ENCODE measurements around the gene KCNQ1. TPM values are rescaled to one million over a fixed set of nuclear protein-coding genes. Genes with fewer than 3 reads are reported as not detected.

Gene KCNQ1
- total RNA-seq, 1 experiment from 2014 or later, result 2.5 TPM

DNA sequence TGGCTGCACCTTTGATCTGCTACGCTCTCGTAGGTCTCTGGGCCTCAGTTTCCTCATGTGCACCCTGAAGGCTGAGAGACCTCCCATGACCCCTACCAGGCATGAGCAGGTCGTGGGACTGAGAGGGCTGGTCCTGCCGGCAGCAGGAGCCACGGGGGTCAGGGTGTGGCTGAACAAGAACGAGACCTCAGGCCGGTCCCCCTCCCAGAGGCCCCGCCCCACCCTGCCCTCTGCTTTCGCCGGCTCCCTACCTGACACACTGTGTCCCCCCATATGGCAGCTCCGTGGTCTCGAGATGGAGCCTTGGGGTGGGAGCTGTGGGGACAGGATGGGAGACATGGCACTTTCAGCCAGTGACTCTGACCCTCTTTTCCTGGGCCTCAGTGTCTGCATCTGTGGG is 400.2 kb downstream of the KCNQ1 start:
- no peak for ATAC-seq
- no peak overlapping the region for H3K27ac Mint-ChIP-seq
- DNase-seq (ENCODE audit: low spot score), result no peak
- H3K27me3 Mint-ChIP-seq (ENCODE audit: low read depth), result peaks cover 40% of the 10 kb centered on the region
- 0 out of 2 replicates have a peak, but pooled peaks cover 2% of the 10 kb centered on the region for H3K4me1 Mint-ChIP-seq
- POLR2A ChIA-PET, result no interaction called here
- H3K9me3 Mint-ChIP-seq, result no peaks in the 10 kb centered on the region
- CTCF ChIA-PET, result interaction anchor here (2.8 kb wide), 1 partner anchor 12 kb away, joined by 11 read pairs; no protein-coding TSS in a partner anchor
- H3K36me3 Mint-ChIP-seq, result no peaks in the 10 kb centered on the region
- H3K4me3 Mint-ChIP-seq, result no peak overlapping the region
- TF ChIP-seq ZNF317 (CRISPR knock-in tag; IDR thresholded peaks at IDR 0.05; ENCODE audit: borderline replicate concordance, low read depth), result no peak
- TF ChIP-seq, protein P1, sequence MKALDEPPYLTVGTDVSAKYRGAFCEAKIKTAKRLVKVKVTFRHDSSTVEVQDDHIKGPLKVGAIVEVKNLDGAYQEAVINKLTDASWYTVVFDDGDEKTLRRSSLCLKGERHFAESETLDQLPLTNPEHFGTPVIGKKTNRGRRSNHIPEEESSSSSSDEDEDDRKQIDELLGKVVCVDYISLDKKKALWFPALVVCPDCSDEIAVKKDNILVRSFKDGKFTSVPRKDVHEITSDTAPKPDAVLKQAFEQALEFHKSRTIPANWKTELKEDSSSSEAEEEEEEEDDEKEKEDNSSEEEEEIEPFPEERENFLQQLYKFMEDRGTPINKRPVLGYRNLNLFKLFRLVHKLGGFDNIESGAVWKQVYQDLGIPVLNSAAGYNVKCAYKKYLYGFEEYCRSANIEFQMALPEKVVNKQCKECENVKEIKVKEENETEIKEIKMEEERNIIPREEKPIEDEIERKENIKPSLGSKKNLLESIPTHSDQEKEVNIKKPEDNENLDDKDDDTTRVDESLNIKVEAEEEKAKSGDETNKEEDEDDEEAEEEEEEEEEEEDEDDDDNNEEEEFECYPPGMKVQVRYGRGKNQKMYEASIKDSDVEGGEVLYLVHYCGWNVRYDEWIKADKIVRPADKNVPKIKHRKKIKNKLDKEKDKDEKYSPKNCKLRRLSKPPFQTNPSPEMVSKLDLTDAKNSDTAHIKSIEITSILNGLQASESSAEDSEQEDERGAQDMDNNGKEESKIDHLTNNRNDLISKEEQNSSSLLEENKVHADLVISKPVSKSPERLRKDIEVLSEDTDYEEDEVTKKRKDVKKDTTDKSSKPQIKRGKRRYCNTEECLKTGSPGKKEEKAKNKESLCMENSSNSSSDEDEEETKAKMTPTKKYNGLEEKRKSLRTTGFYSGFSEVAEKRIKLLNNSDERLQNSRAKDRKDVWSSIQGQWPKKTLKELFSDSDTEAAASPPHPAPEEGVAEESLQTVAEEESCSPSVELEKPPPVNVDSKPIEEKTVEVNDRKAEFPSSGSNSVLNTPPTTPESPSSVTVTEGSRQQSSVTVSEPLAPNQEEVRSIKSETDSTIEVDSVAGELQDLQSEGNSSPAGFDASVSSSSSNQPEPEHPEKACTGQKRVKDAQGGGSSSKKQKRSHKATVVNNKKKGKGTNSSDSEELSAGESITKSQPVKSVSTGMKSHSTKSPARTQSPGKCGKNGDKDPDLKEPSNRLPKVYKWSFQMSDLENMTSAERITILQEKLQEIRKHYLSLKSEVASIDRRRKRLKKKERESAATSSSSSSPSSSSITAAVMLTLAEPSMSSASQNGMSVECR (CRISPR knock-in tag; IDR thresholded peaks at IDR 0.05; ENCODE audit: borderline replicate concordance), result no peak
- TF ChIP-seq, protein P2, sequence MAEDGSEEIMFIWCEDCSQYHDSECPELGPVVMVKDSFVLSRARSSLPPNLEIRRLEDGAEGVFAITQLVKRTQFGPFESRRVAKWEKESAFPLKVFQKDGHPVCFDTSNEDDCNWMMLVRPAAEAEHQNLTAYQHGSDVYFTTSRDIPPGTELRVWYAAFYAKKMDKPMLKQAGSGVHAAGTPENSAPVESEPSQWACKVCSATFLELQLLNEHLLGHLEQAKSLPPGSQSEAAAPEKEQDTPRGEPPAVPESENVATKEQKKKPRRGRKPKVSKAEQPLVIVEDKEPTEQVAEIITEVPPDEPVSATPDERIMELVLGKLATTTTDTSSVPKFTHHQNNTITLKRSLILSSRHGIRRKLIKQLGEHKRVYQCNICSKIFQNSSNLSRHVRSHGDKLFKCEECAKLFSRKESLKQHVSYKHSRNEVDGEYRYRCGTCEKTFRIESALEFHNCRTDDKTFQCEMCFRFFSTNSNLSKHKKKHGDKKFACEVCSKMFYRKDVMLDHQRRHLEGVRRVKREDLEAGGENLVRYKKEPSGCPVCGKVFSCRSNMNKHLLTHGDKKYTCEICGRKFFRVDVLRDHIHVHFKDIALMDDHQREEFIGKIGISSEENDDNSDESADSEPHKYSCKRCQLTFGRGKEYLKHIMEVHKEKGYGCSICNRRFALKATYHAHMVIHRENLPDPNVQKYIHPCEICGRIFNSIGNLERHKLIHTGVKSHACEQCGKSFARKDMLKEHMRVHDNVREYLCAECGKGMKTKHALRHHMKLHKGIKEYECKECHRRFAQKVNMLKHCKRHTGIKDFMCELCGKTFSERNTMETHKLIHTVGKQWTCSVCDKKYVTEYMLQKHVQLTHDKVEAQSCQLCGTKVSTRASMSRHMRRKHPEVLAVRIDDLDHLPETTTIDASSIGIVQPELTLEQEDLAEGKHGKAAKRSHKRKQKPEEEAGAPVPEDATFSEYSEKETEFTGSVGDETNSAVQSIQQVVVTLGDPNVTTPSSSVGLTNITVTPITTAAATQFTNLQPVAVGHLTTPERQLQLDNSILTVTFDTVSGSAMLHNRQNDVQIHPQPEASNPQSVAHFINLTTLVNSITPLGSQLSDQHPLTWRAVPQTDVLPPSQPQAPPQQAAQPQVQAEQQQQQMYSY (CRISPR knock-in tag; IDR thresholded peaks at IDR 0.05), result no peak
- TF ChIP-seq, protein P3, sequence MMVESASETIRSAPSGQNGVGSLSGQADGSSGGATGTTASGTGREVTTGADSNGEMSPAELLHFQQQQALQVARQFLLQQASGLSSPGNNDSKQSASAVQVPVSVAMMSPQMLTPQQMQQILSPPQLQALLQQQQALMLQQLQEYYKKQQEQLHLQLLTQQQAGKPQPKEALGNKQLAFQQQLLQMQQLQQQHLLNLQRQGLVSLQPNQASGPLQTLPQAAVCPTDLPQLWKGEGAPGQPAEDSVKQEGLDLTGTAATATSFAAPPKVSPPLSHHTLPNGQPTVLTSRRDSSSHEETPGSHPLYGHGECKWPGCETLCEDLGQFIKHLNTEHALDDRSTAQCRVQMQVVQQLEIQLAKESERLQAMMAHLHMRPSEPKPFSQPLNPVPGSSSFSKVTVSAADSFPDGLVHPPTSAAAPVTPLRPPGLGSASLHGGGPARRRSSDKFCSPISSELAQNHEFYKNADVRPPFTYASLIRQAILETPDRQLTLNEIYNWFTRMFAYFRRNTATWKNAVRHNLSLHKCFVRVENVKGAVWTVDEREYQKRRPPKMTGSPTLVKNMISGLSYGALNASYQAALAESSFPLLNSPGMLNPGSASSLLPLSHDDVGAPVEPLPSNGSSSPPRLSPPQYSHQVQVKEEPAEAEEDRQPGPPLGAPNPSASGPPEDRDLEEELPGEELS (CRISPR knock-in tag; IDR thresholded peaks at IDR 0.05), result no peak
- no peak for TF ChIP-seq ZNF416 (CRISPR knock-in tag; IDR thresholded peaks at IDR 0.05)
- TF ChIP-seq, protein P4, sequence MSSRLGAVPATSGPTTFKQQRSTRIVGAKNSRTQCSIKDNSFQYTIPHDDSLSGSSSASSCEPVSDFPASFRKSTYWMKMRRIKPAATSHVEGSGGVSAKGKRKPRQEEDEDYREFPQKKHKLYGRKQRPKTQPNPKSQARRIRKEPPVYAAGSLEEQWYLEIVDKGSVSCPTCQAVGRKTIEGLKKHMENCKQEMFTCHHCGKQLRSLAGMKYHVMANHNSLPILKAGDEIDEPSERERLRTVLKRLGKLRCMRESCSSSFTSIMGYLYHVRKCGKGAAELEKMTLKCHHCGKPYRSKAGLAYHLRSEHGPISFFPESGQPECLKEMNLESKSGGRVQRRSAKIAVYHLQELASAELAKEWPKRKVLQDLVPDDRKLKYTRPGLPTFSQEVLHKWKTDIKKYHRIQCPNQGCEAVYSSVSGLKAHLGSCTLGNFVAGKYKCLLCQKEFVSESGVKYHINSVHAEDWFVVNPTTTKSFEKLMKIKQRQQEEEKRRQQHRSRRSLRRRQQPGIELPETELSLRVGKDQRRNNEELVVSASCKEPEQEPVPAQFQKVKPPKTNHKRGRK (CRISPR knock-in tag; IDR thresholded peaks at IDR 0.05; ENCODE audit: borderline replicate concordance), result no peak
- no peak for TF ChIP-seq FOXJ3 (CRISPR knock-in tag; IDR thresholded peaks at IDR 0.05; ENCODE audit: borderline replicate concordance)
- TF ChIP-seq ATF1 (CRISPR knock-in tag; IDR thresholded peaks at IDR 0.05), result no peak
- TF ChIP-seq, protein P5, sequence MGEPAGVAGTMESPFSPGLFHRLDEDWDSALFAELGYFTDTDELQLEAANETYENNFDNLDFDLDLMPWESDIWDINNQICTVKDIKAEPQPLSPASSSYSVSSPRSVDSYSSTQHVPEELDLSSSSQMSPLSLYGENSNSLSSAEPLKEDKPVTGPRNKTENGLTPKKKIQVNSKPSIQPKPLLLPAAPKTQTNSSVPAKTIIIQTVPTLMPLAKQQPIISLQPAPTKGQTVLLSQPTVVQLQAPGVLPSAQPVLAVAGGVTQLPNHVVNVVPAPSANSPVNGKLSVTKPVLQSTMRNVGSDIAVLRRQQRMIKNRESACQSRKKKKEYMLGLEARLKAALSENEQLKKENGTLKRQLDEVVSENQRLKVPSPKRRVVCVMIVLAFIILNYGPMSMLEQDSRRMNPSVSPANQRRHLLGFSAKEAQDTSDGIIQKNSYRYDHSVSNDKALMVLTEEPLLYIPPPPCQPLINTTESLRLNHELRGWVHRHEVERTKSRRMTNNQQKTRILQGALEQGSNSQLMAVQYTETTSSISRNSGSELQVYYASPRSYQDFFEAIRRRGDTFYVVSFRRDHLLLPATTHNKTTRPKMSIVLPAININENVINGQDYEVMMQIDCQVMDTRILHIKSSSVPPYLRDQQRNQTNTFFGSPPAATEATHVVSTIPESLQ (CRISPR knock-in tag; IDR thresholded peaks at IDR 0.05), result no peak
- TF ChIP-seq CREB1 (CRISPR knock-in tag; IDR thresholded peaks at IDR 0.05), result no peak
- TF ChIP-seq, protein P6, sequence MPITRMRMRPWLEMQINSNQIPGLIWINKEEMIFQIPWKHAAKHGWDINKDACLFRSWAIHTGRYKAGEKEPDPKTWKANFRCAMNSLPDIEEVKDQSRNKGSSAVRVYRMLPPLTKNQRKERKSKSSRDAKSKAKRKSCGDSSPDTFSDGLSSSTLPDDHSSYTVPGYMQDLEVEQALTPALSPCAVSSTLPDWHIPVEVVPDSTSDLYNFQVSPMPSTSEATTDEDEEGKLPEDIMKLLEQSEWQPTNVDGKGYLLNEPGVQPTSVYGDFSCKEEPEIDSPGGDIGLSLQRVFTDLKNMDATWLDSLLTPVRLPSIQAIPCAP (CRISPR knock-in tag; IDR thresholded peaks at IDR 0.05), result no peak
- TF ChIP-seq PRRX2 (CRISPR knock-in tag; IDR thresholded peaks at IDR 0.05), result no peak
- TF ChIP-seq, protein P7, sequence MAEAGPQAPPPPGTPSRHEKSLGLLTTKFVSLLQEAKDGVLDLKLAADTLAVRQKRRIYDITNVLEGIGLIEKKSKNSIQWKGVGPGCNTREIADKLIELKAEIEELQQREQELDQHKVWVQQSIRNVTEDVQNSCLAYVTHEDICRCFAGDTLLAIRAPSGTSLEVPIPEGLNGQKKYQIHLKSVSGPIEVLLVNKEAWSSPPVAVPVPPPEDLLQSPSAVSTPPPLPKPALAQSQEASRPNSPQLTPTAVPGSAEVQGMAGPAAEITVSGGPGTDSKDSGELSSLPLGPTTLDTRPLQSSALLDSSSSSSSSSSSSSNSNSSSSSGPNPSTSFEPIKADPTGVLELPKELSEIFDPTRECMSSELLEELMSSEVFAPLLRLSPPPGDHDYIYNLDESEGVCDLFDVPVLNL (CRISPR knock-in tag; IDR thresholded peaks at IDR 0.05; ENCODE audit: borderline replicate concordance, low read depth), result no peak
- TF ChIP-seq, protein P8, sequence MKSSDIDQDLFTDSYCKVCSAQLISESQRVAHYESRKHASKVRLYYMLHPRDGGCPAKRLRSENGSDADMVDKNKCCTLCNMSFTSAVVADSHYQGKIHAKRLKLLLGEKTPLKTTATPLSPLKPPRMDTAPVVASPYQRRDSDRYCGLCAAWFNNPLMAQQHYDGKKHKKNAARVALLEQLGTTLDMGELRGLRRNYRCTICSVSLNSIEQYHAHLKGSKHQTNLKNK (CRISPR knock-in tag; IDR thresholded peaks at IDR 0.05), result no peak
- TF ChIP-seq, protein P9, sequence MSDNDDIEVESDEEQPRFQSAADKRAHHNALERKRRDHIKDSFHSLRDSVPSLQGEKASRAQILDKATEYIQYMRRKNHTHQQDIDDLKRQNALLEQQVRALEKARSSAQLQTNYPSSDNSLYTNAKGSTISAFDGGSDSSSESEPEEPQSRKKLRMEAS (CRISPR knock-in tag; IDR thresholded peaks at IDR 0.05), result no peak
- TF ChIP-seq, protein P10, sequence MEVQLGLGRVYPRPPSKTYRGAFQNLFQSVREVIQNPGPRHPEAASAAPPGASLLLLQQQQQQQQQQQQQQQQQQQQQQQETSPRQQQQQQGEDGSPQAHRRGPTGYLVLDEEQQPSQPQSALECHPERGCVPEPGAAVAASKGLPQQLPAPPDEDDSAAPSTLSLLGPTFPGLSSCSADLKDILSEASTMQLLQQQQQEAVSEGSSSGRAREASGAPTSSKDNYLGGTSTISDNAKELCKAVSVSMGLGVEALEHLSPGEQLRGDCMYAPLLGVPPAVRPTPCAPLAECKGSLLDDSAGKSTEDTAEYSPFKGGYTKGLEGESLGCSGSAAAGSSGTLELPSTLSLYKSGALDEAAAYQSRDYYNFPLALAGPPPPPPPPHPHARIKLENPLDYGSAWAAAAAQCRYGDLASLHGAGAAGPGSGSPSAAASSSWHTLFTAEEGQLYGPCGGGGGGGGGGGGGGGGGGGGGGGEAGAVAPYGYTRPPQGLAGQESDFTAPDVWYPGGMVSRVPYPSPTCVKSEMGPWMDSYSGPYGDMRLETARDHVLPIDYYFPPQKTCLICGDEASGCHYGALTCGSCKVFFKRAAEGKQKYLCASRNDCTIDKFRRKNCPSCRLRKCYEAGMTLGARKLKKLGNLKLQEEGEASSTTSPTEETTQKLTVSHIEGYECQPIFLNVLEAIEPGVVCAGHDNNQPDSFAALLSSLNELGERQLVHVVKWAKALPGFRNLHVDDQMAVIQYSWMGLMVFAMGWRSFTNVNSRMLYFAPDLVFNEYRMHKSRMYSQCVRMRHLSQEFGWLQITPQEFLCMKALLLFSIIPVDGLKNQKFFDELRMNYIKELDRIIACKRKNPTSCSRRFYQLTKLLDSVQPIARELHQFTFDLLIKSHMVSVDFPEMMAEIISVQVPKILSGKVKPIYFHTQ (CRISPR knock-in tag; IDR thresholded peaks at IDR 0.05), result no peak

Data from WTC11 (cell line).